Measurements from ENCODE around the gene WDR54. TPM values are rescaled to one million over a fixed set of nuclear protein-coding genes. Genes with fewer than 3 reads are reported as not detected.

WDR54 gene
- total and polyA plus RNA-seq, 2 donors (not counting 3 experiments of a cell fraction or from before 2014, with no cell fraction given) = 21.7 to 46.3 TPM

DNA sequence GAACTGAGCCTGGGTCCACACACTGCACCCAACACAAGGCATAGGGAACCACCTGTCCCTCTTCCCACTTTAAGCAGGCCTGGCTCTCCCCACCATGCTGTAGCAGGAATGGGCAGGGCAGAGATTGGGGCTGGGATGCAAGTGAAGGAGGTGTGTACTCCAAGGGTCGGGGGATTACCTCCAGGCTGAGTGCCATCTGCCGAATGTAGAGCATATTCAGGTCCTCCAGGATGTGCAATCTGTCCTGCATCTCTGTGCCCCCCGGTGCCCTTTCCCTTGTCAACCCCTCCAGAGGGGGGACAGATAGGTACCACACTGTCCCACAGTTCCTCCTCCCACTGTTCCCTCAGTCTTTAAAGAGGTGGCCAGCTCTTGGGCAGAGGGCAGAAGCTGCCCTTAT, 17.8 kb downstream of the WDR54 start:
- dilution Hi-C loops (cut with MboI; ENCODE audit: extremely low pct_ligation_motif_present, low sequenced_read_pairs) = no loop called here
- DNase-seq (ENCODE audit: low read depth, low spot score) (no peak), FAIRE-seq (no peak)
- Histone ChIP-seq H4K20me1 (replicated peaks; ENCODE audit: control insufficient read depth, extremely low read depth, insufficient read depth, low read length) (no peaks in the 10 kb centered on the region), H3K4me3 (replicated peaks in 1 of 3; ENCODE audit: insufficient read depth in 1 of 3, low read depth in 1 of 3, low read length in 3 of 3) (peak overlapping the region in 2 of 3 experiments; percentile 47 to 56), H3K4me1 (ENCODE audit: control insufficient read depth, extremely low read depth, insufficient read depth, low read length) (peaks cover 25% of the 10 kb centered on the region), H3K9me1 (replicated peaks; ENCODE audit: control insufficient read depth, extremely low read depth, insufficient read depth, low read length) (no peaks in the 10 kb centered on the region), H3K9me3 (replicated peaks; ENCODE audit: control insufficient read depth, insufficient read depth, low read length) (no peaks in the 10 kb centered on the region), H3K79me2 (ENCODE audit: control insufficient read depth, insufficient read depth, low read length) (no peaks in the 10 kb centered on the region), H3K36me3 (ENCODE audit: control insufficient read depth in 2 of 2, extremely low read depth in 1 of 2, insufficient read depth in 2 of 2, low read length in 2 of 2) (no peaks in the 10 kb centered on the region), H3K27me3 (ENCODE audit: control insufficient read depth in 2 of 2, insufficient read depth in 2 of 2, low read length in 2 of 2) (peaks cover 14 to 23% of the 10 kb centered on the region in 2 experiments), H3K4me2 (ENCODE audit: insufficient read depth, low read length) (peak overlapping the region; percentile 48), H2AFZ (ENCODE audit: low read depth, low read length) (no peak overlapping the region), H3K9ac (replicated peaks; ENCODE audit: extremely low read depth, insufficient read depth, low read length) (peak overlapping the region; percentile 52), H3K27ac (ENCODE audit: insufficient read depth, low read depth, low read length) (no peak overlapping the region)
- ChIA-PET POLR2A (interaction anchor here (1.0 kb wide), 1 partner anchor 19 kb away, joined by 3 read pairs; the partner anchor contains the start of gene WBP1), CTCF (interaction anchor here (1.1 to 2.3 kb wide), 5 partner anchors 10 to 144 kb away, joined by 3 to 14 read pairs (median 4); partner anchors contain the start of gene INO80B)
- TF ChIP-seq MYC (IDR thresholded peaks at IDR 0.05; ENCODE audit: low read depth, low read length) (no peak), EZH2 (IDR thresholded peaks at IDR 0.05; ENCODE audit: borderline replicate concordance, low read depth, low read length, severe bottlenecking) (no peak), POLR2AphosphoS5 (IDR thresholded peaks at IDR 0.05; ENCODE audit: insufficient read depth, low read depth, low read length) (no peak), GATA2 (IDR thresholded peaks at IDR 0.05; ENCODE audit: insufficient read depth, insufficient read length, low read depth, low read length) (no peak), POLR2A (IDR thresholded peaks at IDR 0.05; ENCODE audit: low read depth, low read length) (no peak), JUN (IDR thresholded peaks at IDR 0.05; ENCODE audit: borderline replicate concordance, insufficient read depth, insufficient read length, low read depth) (no peak), FOS (IDR thresholded peaks at IDR 0.05; ENCODE audit: borderline replicate concordance, insufficient read depth, low read length) (no peak)
- TF ChIP-seq, protein P1, sequence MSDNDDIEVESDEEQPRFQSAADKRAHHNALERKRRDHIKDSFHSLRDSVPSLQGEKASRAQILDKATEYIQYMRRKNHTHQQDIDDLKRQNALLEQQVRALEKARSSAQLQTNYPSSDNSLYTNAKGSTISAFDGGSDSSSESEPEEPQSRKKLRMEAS (IDR thresholded peaks at IDR 0.05; ENCODE audit: insufficient read depth, insufficient read length) = no peak
- TF ChIP-seq, protein P2, sequence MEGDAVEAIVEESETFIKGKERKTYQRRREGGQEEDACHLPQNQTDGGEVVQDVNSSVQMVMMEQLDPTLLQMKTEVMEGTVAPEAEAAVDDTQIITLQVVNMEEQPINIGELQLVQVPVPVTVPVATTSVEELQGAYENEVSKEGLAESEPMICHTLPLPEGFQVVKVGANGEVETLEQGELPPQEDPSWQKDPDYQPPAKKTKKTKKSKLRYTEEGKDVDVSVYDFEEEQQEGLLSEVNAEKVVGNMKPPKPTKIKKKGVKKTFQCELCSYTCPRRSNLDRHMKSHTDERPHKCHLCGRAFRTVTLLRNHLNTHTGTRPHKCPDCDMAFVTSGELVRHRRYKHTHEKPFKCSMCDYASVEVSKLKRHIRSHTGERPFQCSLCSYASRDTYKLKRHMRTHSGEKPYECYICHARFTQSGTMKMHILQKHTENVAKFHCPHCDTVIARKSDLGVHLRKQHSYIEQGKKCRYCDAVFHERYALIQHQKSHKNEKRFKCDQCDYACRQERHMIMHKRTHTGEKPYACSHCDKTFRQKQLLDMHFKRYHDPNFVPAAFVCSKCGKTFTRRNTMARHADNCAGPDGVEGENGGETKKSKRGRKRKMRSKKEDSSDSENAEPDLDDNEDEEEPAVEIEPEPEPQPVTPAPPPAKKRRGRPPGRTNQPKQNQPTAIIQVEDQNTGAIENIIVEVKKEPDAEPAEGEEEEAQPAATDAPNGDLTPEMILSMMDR (IDR thresholded peaks at IDR 0.05; ENCODE audit: extremely low read depth in 1 of 2, insufficient read depth in 1 of 2, low read depth in 1 of 2, low read length in 2 of 2) = no peak
- BruUV-seq (replicated peaks) = no TSS peak
- intact Hi-C loops (cut with micrococcal nuclease) = no loop called here
